Measurements from ENCODE around the gene ATP8B3. TPM values are rescaled to one million over a fixed set of nuclear protein-coding genes. Genes with fewer than 3 reads are reported as not detected.

Gene ATP8B3
- total and polyA plus RNA-seq, 2 experiments from 2014 or later = 2.1 to 6.0 TPM

DNA sequence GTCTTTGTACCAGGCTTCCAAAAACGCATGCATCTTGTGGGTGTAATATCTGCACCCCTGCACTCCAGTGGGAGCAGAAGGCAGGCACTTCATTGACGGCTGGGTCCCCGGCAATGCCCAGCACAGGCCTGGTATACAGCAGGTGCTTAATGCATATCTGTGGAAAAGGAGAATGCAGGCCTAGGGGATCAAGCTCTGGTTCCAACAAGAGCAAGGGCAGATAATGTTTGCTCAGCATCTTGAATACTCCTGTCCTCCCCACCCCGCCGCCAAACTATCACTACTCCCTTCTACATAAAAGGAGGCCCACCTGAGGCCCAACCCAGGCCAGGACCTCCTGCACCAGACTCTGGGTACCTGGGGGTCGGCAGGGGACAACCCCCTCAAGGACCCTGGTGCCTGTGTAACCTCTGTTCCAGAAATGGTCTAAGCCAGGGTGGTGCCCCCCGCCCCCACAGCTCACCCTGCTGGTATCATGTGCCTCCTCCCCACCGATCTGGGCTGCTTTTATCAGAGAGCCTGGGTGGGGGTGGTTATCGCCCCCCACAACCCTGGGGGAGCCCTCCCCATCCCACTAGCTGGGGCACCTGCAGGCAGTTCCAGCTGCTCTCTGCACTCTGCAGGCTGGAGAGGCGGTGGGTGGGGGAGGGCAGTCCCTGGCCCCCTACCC, 46.5 kb upstream of the ATP8B3 start:
- DNase-seq (ENCODE audit: low spot score) (no peak), ATAC-seq (no peak)
- Histone ChIP-seq H4K20me1 (replicated peaks; ENCODE audit: insufficient read depth) (peaks cover 21% of the 10 kb centered on the region; the same call in 1 of the 2 replicates), H2AFZ (no peak overlapping the region), H3K27me3 (ENCODE audit: insufficient read depth) (peaks cover 16% of the 10 kb centered on the region), H3K4me3 (peak overlapping the region; percentile 94; the same call in 1 of the 2 replicates), H3K79me2 (replicated peaks; ENCODE audit: insufficient read depth) (peaks cover 57% of the 10 kb centered on the region), H3K4me1 (ENCODE audit: insufficient read depth) (peaks cover 67% of the 10 kb centered on the region), H3K36me3 (ENCODE audit: insufficient read depth) (no peaks in the 10 kb centered on the region), H3K4me2 (peak overlapping the region; percentile 98), H3K9me2 (ENCODE audit: insufficient read depth) (no peaks in the 10 kb centered on the region), H3K27ac (ENCODE audit: low read depth) (no peak overlapping the region), H3F3A (replicated peaks; ENCODE audit: low read depth) (peaks cover 10% of the 10 kb centered on the region; the same call in 1 of the 2 replicates)
- no peaks in the 10 kb centered on the region for H3K9me3 Mint-ChIP-seq
- H3K36me3 Mint-ChIP-seq (ENCODE audit: low read depth) = peaks cover 3% of the 10 kb centered on the region; the same call in 2 of the 3 replicates
- H3K27me3 Mint-ChIP-seq (ENCODE audit: insufficient read depth, low read depth, poor library complexity) = peaks cover 22% of the 10 kb centered on the region
- H3K27ac Mint-ChIP-seq = no peak overlapping the region
- peak overlapping the region; percentile 34; the same call in 1 of the 3 replicates for H3K4me3 Mint-ChIP-seq
- TF ChIP-seq CREB1 (CRISPR knock-in tag; IDR thresholded peaks at IDR 0.05; ENCODE audit: low read depth) (no peak), STAT1 (IDR thresholded peaks at IDR 0.05; ENCODE audit: unreplicated experiment) (no peak)
- TF ChIP-seq, protein P1, sequence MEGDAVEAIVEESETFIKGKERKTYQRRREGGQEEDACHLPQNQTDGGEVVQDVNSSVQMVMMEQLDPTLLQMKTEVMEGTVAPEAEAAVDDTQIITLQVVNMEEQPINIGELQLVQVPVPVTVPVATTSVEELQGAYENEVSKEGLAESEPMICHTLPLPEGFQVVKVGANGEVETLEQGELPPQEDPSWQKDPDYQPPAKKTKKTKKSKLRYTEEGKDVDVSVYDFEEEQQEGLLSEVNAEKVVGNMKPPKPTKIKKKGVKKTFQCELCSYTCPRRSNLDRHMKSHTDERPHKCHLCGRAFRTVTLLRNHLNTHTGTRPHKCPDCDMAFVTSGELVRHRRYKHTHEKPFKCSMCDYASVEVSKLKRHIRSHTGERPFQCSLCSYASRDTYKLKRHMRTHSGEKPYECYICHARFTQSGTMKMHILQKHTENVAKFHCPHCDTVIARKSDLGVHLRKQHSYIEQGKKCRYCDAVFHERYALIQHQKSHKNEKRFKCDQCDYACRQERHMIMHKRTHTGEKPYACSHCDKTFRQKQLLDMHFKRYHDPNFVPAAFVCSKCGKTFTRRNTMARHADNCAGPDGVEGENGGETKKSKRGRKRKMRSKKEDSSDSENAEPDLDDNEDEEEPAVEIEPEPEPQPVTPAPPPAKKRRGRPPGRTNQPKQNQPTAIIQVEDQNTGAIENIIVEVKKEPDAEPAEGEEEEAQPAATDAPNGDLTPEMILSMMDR (conservative IDR thresholded peaks at IDR 0.05; ENCODE audit: low read depth in 2 of 2) = no peak
- TF ChIP-seq, protein P2, sequence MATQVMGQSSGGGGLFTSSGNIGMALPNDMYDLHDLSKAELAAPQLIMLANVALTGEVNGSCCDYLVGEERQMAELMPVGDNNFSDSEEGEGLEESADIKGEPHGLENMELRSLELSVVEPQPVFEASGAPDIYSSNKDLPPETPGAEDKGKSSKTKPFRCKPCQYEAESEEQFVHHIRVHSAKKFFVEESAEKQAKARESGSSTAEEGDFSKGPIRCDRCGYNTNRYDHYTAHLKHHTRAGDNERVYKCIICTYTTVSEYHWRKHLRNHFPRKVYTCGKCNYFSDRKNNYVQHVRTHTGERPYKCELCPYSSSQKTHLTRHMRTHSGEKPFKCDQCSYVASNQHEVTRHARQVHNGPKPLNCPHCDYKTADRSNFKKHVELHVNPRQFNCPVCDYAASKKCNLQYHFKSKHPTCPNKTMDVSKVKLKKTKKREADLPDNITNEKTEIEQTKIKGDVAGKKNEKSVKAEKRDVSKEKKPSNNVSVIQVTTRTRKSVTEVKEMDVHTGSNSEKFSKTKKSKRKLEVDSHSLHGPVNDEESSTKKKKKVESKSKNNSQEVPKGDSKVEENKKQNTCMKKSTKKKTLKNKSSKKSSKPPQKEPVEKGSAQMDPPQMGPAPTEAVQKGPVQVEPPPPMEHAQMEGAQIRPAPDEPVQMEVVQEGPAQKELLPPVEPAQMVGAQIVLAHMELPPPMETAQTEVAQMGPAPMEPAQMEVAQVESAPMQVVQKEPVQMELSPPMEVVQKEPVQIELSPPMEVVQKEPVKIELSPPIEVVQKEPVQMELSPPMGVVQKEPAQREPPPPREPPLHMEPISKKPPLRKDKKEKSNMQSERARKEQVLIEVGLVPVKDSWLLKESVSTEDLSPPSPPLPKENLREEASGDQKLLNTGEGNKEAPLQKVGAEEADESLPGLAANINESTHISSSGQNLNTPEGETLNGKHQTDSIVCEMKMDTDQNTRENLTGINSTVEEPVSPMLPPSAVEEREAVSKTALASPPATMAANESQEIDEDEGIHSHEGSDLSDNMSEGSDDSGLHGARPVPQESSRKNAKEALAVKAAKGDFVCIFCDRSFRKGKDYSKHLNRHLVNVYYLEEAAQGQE (IDR thresholded peaks at IDR 0.05; ENCODE audit: unreplicated experiment) = no peak
- TF ChIP-seq, protein P3, sequence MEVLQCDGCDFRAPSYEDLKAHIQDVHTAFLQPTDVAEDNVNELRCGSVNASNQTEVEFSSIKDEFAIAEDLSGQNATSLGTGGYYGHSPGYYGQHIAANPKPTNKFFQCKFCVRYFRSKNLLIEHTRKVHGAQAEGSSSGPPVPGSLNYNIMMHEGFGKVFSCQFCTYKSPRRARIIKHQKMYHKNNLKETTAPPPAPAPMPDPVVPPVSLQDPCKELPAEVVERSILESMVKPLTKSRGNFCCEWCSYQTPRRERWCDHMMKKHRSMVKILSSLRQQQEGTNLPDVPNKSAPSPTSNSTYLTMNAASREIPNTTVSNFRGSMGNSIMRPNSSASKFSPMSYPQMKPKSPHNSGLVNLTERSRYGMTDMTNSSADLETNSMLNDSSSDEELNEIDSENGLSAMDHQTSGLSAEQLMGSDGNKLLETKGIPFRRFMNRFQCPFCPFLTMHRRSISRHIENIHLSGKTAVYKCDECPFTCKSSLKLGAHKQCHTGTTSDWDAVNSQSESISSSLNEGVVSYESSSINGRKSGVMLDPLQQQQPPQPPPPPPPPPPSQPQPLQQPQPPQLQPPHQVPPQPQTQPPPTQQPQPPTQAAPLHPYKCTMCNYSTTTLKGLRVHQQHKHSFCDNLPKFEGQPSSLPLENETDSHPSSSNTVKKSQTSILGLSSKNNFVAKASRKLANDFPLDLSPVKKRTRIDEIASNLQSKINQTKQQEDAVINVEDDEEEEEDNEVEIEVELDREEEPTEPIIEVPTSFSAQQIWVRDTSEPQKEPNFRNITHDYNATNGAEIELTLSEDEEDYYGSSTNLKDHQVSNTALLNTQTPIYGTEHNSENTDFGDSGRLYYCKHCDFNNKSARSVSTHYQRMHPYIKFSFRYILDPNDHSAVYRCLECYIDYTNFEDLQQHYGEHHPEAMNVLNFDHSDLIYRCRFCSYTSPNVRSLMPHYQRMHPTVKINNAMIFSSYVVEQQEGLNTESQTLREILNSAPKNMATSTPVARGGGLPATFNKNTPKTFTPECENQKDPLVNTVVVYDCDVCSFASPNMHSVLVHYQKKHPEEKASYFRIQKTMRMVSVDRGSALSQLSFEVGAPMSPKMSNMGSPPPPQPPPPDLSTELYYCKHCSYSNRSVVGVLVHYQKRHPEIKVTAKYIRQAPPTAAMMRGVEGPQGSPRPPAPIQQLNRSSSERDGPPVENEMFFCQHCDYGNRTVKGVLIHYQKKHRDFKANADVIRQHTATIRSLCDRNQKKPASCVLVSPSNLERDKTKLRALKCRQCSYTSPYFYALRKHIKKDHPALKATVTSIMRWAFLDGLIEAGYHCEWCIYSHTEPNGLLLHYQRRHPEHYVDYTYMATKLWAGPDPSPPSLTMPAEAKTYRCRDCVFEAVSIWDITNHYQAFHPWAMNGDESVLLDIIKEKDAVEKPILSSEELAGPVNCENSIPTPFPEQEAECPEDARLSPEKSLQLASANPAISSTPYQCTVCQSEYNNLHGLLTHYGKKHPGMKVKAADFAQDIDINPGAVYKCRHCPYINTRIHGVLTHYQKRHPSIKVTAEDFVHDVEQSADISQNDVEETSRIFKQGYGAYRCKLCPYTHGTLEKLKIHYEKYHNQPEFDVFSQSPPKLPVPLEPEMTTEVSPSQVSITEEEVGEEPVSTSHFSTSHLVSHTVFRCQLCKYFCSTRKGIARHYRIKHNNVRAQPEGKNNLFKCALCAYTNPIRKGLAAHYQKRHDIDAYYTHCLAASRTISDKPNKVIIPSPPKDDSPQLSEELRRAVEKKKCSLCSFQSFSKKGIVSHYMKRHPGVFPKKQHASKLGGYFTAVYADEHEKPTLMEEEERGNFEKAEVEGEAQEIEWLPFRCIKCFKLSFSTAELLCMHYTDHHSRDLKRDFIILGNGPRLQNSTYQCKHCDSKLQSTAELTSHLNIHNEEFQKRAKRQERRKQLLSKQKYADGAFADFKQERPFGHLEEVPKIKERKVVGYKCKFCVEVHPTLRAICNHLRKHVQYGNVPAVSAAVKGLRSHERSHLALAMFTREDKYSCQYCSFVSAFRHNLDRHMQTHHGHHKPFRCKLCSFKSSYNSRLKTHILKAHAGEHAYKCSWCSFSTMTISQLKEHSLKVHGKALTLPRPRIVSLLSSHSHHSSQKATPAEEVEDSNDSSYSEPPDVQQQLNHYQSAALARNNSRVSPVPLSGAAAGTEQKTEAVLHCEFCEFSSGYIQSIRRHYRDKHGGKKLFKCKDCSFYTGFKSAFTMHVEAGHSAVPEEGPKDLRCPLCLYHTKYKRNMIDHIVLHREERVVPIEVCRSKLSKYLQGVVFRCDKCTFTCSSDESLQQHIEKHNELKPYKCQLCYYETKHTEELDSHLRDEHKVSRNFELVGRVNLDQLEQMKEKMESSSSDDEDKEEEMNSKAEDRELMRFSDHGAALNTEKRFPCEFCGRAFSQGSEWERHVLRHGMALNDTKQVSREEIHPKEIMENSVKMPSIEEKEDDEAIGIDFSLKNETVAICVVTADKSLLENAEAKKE (CRISPR knock-in tag; IDR thresholded peaks at IDR 0.05) = no peak
- peaks cover 47% of the 10 kb centered on the region for H3K4me1 Mint-ChIP-seq

Measured in GM23338 (cell line).